Esophagus squamous epithelium (tissue), 4 donors: ENCODE data around the gene ANKRD44.

Experiments used
- CTCF ChIP-seq, 6 experiments: fragments of 450-650 bp in 4 of 6; fragments of 200-600 bp in 2 of 6; sonication (generic) in 2 of 6; IDR thresholded peaks; one replicate each; pipeline ENCODE4 v1.5.1; 2016 to 2019; ENCODE audit warnings: antibody characterized with exemption in 6 of 6, mild to moderate bottlenecking in 4 of 6, moderate library complexity in 4 of 6
- POLR2A ChIP-seq, 4 donors: fragments of 450-650 bp; IDR thresholded peaks; one replicate each; pipeline ENCODE4 v1.6.1; 2017; ENCODE audit warnings: antibody characterized with exemption in 4 of 4, mild to moderate bottlenecking in 4 of 4, moderate library complexity in 3 of 4

DNA sequence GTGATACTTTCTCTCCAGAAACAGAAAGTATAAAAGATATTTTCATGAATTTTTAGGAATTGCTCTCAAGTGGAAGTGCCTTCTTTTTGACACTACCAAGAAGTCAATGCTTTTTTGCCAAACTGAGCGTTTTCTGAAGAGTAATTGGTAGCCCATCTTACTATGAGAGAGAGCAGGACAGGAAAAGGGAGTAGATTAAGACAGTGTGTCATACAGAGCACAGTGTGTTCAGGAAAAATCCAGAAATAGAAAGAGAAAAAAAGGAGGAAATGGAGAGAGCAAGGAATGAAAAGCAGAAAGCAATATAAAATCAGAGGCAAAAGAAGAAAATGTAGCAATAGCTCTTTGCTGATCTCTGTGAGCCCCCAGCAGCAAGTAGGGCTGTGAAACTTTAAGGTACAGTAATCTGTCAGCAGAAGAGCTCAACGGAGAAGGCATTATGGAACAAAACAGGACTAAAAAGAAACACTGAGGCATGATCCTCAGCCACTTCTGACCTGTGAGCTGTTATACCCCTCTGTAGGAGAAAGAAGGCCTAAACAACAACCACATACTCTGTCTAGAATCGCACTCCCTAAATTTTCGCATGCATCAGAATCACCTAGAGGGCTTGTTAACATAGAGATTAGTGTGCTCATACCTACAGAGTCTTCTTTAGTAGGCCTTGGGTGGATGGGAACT is 369.0 kb downstream of the ANKRD44 start:
- TF ChIP-seq CTCF (IDR thresholded peaks at IDR 0.05), result no peak
- no peak for TF ChIP-seq POLR2A (IDR thresholded peaks at IDR 0.05)
